ENCODE results near the gene PANX2. TPM values are rescaled to one million over a fixed set of nuclear protein-coding genes. Genes with fewer than 3 reads are reported as not detected.
A peak's percentile ranks its signal among the peaks of the same experiment; 100 is the strongest.

Gene PANX2
- total RNA-seq, 1 experiment from 2014 or later: 0.77 TPM

DNA sequence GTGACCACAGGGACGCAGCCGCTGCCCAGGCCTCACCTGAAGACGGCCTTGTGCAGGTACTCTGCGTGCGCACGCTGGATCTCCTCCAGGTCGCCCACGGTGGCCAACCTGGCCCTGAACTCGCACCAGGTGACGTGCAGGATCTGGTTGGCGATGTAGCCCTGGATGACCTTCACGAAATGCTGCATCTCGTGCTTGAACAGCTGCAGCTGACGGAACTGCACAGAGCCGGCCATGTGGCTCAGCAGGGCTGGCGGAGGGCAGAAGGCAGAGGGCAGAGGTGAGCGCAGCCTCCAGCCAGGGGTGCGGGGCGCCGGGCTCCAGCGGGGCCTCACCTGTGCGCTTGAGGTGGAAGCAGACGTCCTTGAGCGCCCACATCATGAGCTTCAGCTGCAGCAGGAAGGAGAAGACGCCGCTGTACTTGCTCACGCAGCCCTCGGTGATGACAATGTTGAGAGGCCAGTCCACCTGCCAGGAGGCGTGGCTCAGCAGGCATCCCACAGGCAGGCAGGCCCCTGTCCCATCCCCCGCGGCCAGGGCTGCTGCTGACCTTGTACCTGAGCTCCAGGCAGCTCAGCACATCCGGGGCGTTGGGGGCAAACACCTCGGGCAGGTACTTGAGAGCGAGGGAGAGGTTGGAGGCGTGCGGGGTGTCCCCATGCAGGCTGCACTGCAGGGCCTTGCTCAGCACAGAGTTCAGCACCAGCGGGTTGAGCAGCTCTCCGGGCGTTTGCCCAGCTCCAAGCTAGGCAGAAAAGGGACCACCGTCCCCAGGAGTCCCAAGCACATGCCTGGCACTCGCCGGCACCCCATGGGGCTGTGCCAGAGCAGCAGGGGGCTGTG is 47.8 kb downstream of the PANX2 start:
- no peak for DNase-seq (ENCODE audit: unreplicated experiment)
- TF ChIP-seq, protein P1, sequence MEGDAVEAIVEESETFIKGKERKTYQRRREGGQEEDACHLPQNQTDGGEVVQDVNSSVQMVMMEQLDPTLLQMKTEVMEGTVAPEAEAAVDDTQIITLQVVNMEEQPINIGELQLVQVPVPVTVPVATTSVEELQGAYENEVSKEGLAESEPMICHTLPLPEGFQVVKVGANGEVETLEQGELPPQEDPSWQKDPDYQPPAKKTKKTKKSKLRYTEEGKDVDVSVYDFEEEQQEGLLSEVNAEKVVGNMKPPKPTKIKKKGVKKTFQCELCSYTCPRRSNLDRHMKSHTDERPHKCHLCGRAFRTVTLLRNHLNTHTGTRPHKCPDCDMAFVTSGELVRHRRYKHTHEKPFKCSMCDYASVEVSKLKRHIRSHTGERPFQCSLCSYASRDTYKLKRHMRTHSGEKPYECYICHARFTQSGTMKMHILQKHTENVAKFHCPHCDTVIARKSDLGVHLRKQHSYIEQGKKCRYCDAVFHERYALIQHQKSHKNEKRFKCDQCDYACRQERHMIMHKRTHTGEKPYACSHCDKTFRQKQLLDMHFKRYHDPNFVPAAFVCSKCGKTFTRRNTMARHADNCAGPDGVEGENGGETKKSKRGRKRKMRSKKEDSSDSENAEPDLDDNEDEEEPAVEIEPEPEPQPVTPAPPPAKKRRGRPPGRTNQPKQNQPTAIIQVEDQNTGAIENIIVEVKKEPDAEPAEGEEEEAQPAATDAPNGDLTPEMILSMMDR (IDR thresholded peaks at IDR 0.05; ENCODE audit: unreplicated experiment): no peak
- no TSS peak for BruUV-seq (replicated peaks)
- H3K27me3 Mint-ChIP-seq (ENCODE audit: insufficient read depth, unreplicated experiment): no peaks in the 10 kb centered on the region
- ChIA-PET CTCF (interaction anchor here (0.6 to 2.1 kb wide), 3 partner anchors 19 to 281 kb away, joined by 3 to 6 read pairs (median 3); no protein-coding TSS in a partner anchor), POLR2A (interaction anchor here (1.4 kb wide), 1 partner anchor 26 kb away, joined by 4 read pairs; no protein-coding TSS in a partner anchor)
- no peak overlapping the region for H3K4me3 Mint-ChIP-seq (ENCODE audit: unreplicated experiment)
- intact Hi-C loops (cut with micrococcal nuclease): no loop called here
- peaks cover 72% of the 10 kb centered on the region for H3K36me3 Mint-ChIP-seq (ENCODE audit: insufficient read depth, unreplicated experiment)
- H3K4me1 Mint-ChIP-seq (ENCODE audit: insufficient read depth, unreplicated experiment): no peaks in the 10 kb centered on the region
- H3K27ac Mint-ChIP-seq (ENCODE audit: low read depth, unreplicated experiment): no peak overlapping the region
- H3K9me3 Mint-ChIP-seq (ENCODE audit: unreplicated experiment): no peaks in the 10 kb centered on the region

DNA sequence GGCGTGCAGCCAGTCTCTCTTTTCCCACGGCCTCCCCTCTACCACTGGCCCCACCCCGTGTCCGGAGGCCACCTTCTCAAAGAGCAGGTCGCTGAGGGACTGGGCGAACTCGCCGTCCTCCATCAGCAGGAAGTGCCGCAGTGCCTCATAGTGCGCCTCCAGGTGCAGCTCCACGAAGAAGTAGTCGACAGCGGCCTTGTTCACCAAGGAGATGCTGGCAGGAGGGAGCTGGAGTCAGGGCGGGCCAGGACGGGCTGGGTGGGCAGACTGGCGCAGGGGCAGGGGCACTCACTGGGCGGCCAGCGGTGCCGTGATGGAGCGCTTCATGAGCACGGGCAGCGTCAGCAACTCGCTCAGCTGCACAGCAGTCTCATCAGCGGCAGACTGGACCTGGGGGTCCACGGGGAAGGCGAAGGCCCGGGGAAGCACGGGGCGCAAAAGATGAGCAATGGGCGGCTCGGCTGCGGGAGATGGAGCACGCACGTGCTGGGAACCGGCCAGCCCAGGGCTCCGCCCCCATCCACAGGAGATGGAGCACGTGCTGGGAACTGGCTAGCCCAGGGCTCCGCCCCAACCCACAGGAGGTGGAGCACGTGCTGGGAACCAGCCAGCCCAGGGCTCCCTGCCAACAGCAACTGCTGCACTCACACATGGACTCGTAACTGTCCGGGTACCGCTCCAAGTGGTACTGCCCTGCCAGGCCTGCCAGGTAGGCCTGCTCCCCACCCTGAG is 48.6 kb downstream of the PANX2 start:
- POLR2A ChIA-PET: interaction anchor here (1.4 kb wide), 1 partner anchor 25 kb away, joined by 4 read pairs; no protein-coding TSS in a partner anchor
- H3K36me3 Mint-ChIP-seq (ENCODE audit: insufficient read depth, unreplicated experiment): peaks cover 67% of the 10 kb centered on the region
- BruUV-seq (replicated peaks): no TSS peak
- H3K4me3 Mint-ChIP-seq (ENCODE audit: unreplicated experiment): no peak overlapping the region
- no peaks in the 10 kb centered on the region for H3K27me3 Mint-ChIP-seq (ENCODE audit: insufficient read depth, unreplicated experiment)
- CTCF ChIA-PET: interaction anchor here (1.0 to 1.4 kb wide), 2 partner anchors 18 to 22 kb away, joined by 3 read pairs; no protein-coding TSS in a partner anchor
- H3K27ac Mint-ChIP-seq (ENCODE audit: low read depth, unreplicated experiment): no peak overlapping the region
- no peaks in the 10 kb centered on the region for H3K9me3 Mint-ChIP-seq (ENCODE audit: unreplicated experiment)
- H3K4me1 Mint-ChIP-seq (ENCODE audit: insufficient read depth, unreplicated experiment): no peaks in the 10 kb centered on the region
- TF ChIP-seq, protein P1 (IDR thresholded peaks at IDR 0.05; ENCODE audit: unreplicated experiment): no peak
- DNase-seq (ENCODE audit: unreplicated experiment): peak; percentile 77
- intact Hi-C loops (cut with micrococcal nuclease): no loop called here

DNA sequence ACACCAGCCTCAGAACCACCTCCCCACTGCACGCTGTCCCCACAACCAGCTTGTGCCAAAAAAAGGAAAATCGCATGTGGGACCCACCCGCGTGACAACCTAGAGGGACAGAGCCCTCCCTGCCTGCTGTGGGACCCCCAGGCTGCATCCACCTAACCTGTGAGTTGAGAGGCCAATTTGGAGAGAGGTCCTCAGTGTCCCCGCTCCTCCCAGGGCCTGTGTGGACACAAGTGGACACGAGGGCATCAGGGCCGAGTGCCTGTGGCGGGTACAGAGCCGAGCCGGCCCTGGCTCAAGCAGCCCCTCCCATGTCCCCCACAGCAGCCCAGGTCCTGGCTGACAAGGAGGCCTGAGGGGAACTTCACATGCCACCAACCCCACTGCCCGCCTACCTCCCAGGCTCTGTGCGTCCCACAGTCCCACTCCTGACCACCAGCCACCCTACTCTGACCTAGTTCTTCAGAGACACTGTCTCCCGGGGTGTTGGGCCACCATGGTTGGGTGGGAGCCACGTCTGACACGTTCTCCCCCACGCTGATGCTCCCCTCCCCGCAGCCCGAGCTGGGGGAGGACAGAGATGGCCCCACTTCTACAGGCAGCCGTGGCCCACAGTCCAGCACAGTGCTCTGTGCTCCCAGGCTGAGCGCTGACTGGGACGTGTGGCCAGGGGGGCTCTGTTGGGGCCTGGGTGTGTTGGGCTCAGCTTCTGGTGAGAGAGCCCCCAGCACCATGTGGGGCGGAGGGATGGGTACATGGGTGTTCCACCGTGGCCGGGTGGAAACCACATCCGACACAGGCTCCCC is 49.5 kb downstream of the PANX2 start:
- intact Hi-C loops (cut with micrococcal nuclease): no loop called here
- Mint-ChIP-seq H3K9me3 (ENCODE audit: unreplicated experiment) (no peaks in the 10 kb centered on the region), H3K4me1 (ENCODE audit: insufficient read depth, unreplicated experiment) (no peaks in the 10 kb centered on the region), H3K4me3 (ENCODE audit: unreplicated experiment) (no peak overlapping the region), H3K36me3 (ENCODE audit: insufficient read depth, unreplicated experiment) (peaks cover 66% of the 10 kb centered on the region), H3K27ac (ENCODE audit: low read depth, unreplicated experiment) (no peak overlapping the region), H3K27me3 (ENCODE audit: insufficient read depth, unreplicated experiment) (no peaks in the 10 kb centered on the region)
- ChIA-PET CTCF (interaction anchor here (1.4 kb wide), 1 partner anchor 21 kb away, joined by 3 read pairs; no protein-coding TSS in a partner anchor), POLR2A (no interaction called here)
- DNase-seq (ENCODE audit: unreplicated experiment): no peak
- BruUV-seq (replicated peaks): no TSS peak
- TF ChIP-seq, protein P1 (IDR thresholded peaks at IDR 0.05; ENCODE audit: unreplicated experiment): no peak

All from MCF 10A (cell line).